GM10266 (cell line): ENCODE data around the gene SNX21.
A peak's percentile ranks its signal among the peaks of the same experiment; 100 is the strongest.

Experiments used
- DNase-seq: peaks from one replicate; pipeline ENCODE4 v3.0.0; 2012; ENCODE audit errors: extremely low spot score
- CTCF ChIP-seq: IDR thresholded peaks from 2 replicates; pipeline ENCODE4 v1.5.1; 2012; ENCODE audit warnings: mild to moderate bottlenecking, low read depth; ENCODE audit not compliant: control insufficient read depth, insufficient read depth; ENCODE audit errors: missing control alignments

SNX21 gene

GRCh38 chr20:45801851-45802250 is 31.7 kb upstream of the SNX21 start:
- TF ChIP-seq CTCF = no peak
- DNase-seq = no peak

- no peak for TF ChIP-seq CTCF
- no peak for DNase-seq
Measured at GRCh38 chr20:45810191-45810970, 23.2 kb upstream of the SNX21 start.

GRCh38 chr20:45812157-45813005 is 21.2 kb upstream of the SNX21 start, which contains the start of gene UBE2C:
UBE2C (plus strand) TSS chr20:45812644; CDS start chr20:45812696, 52 bp downstream.
- TF ChIP-seq CTCF = no peak
- peak; percentile 98 for DNase-seq

- no peak for DNase-seq
Measured at GRCh38 chr20:45813006-45813340, 20.6 kb upstream of the SNX21 start.

GRCh38 chr20:45813489-45813888 is 20.1 kb upstream of the SNX21 start:
- DNase-seq = no peak
- TF ChIP-seq CTCF = no peak

More at GRCh38 chr20:45813006-45813340, 20.6 kb upstream of the SNX21 start:
- TF ChIP-seq CTCF = no peak

GRCh38 chr20:45814314-45814713 is 19.3 kb upstream of the SNX21 start:
- TF ChIP-seq CTCF = no peak
- DNase-seq = no peak

- no peak for DNase-seq
- TF ChIP-seq CTCF = no peak
Measured at GRCh38 chr20:45816951-45817350, 16.6 kb upstream of the SNX21 start.
